Tibial nerve (tissue), 4 donors: ENCODE results near the gene STK38.

Experiments
- EP300 ChIP-seq, 2 donors: sonication (generic); formaldehyde crosslinking; IDR thresholded peaks; one replicate each; pipeline ENCODE4 v1.6.1; 2017; ENCODE audit warnings: antibody characterized with exemption in 2 of 2, mild to moderate bottlenecking in 1 of 2
- TF ChIP-seq, protein P1 (sequence below), 5 experiments: fragments of 200-600 bp in 3 of 5; fragments of 450-650 bp in 2 of 5; sonication (generic) in 3 of 5; IDR thresholded peaks; one replicate each; pipeline ENCODE4 v1.5.1; 2016 to 2019; ENCODE audit warnings: antibody characterized with exemption in 5 of 5, mild to moderate bottlenecking in 3 of 5, moderate library complexity in 2 of 5

DNA sequence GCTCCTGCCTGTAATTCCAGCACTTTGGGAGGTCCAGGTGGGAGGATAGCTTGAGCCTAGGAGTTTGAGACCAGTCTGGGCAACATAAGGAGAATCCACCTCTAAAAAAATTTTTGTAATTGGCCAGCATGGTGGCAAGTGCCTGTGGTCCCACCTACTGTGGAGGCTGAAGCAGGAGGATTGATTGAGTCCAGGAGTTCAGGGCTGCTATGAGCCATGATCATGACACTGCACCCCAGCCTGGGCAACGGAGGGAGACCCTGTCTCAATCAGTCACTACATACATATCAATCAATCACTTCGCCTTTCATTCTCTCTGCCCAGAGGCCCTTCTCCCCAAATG, 1.1 kb upstream of the STK38 start:
- TF ChIP-seq EP300 (IDR thresholded peaks at IDR 0.05), result no peak
- TF ChIP-seq, protein P1, sequence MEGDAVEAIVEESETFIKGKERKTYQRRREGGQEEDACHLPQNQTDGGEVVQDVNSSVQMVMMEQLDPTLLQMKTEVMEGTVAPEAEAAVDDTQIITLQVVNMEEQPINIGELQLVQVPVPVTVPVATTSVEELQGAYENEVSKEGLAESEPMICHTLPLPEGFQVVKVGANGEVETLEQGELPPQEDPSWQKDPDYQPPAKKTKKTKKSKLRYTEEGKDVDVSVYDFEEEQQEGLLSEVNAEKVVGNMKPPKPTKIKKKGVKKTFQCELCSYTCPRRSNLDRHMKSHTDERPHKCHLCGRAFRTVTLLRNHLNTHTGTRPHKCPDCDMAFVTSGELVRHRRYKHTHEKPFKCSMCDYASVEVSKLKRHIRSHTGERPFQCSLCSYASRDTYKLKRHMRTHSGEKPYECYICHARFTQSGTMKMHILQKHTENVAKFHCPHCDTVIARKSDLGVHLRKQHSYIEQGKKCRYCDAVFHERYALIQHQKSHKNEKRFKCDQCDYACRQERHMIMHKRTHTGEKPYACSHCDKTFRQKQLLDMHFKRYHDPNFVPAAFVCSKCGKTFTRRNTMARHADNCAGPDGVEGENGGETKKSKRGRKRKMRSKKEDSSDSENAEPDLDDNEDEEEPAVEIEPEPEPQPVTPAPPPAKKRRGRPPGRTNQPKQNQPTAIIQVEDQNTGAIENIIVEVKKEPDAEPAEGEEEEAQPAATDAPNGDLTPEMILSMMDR (IDR thresholded peaks at IDR 0.05), result no peak
